GM19463 (cell line): ENCODE data around the gene ELAPOR1.

ENCODE experiments used
- ATAC-seq: cut with Tn5 transposase; IDR thresholded peaks from one replicate; pipeline ENCODE4 v1.9.1; 2021; ENCODE audit warnings: mild to moderate bottlenecking, moderate library complexity; ENCODE audit not compliant: unreplicated experiment

The ELAPOR1 gene

GRCh38 chr1:109113590-109114341 lies at the start of gene ELAPOR1:
Gene ELAPOR1 (plus strand): TSS chr1:109114115. CDS start chr1:109114184, 69 bp downstream.
- peak; percentile 57 for ATAC-seq

- ATAC-seq = no peak
Observed at GRCh38 chr1:109065137-109065536, 48.8 kb upstream of the ELAPOR1 start.

- no peak for ATAC-seq
Observed at GRCh38 chr1:109067883-109068282, 46.0 kb upstream of the ELAPOR1 start.

GRCh38 chr1:109069294-109069693 lies 44.6 kb upstream of the ELAPOR1 start:
- no peak for ATAC-seq

GRCh38 chr1:109075531-109076490 lies 38.1 kb upstream of the ELAPOR1 start, which contains the start of gene TAF13:
Gene TAF13 (minus strand): TSS chr1:109076003. CDS start chr1:109075947, 56 bp downstream.
- ATAC-seq = peak; percentile 100

GRCh38 chr1:109078317-109078716 lies 35.6 kb upstream of the ELAPOR1 start:
- ATAC-seq = no peak

- ATAC-seq = no peak
Observed at GRCh38 chr1:109079240-109079622, 34.7 kb upstream of the ELAPOR1 start.

- ATAC-seq = no peak
Observed at GRCh38 chr1:109080441-109081082, 33.4 kb upstream of the ELAPOR1 start.

GRCh38 chr1:109083501-109083900 lies 30.4 kb upstream of the ELAPOR1 start:
- ATAC-seq = no peak

- ATAC-seq = no peak
Observed at GRCh38 chr1:109083923-109084322, 30.0 kb upstream of the ELAPOR1 start.

GRCh38 chr1:109084563-109085517 lies 29.1 kb upstream of the ELAPOR1 start:
- ATAC-seq = no peak

GRCh38 chr1:109089242-109090015 lies 24.5 kb upstream of the ELAPOR1 start:
- ATAC-seq = no peak

GRCh38 chr1:109090196-109091077 lies 23.5 kb upstream of the ELAPOR1 start, which contains the start of gene TMEM167B:
Gene TMEM167B (plus strand): TSS chr1:109090764. CDS start chr1:109090873, 109 bp downstream.
- ATAC-seq = peak; percentile 89

GRCh38 chr1:109091078-109091838 lies 22.7 kb upstream of the ELAPOR1 start:
- peak; percentile 56 for ATAC-seq

GRCh38 chr1:109091839-109092193 lies 22.1 kb upstream of the ELAPOR1 start:
- ATAC-seq = no peak

- no peak for ATAC-seq
Observed at GRCh38 chr1:109094377-109094803, 19.5 kb upstream of the ELAPOR1 start.

- no peak for ATAC-seq
Observed at GRCh38 chr1:109094871-109095270, 19.0 kb upstream of the ELAPOR1 start.
